ENCODE results near the gene CA14.
"Not testable (repeated sequence)": the region's sequence is repeated elsewhere in the genome, so short reads cannot be mapped to it uniquely, and the experiment has no call there.

Gene CA14

GRCh38 chr1:150236614-150237100, 20.9 kb upstream of the CA14 start:
- DNase-seq, result no peak

DNA sequence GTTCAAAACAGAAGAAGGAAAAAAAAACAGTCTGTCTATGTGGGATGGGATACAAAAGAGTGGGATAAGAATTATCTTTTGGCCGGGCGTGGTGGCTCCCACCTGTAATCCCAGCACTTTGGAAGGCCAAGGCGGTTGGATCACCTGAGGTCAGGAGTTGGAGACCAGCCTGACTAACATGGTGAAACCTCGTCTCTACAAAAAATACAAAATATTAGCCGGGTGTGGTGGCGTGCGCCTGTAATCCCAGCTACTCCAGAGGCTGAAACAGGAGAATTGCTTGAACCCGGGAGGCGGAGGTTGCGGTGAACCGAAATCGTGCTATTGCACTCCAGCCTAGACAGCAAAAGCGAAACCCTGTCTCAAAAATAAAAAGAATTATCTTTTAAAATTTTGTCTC, 20.4 kb upstream of the CA14 start:
- DNase-seq, result not testable (repeated sequence)

GRCh38 chr1:150237746-150238145, 19.8 kb upstream of the CA14 start:
- DNase-seq, result no peak

DNA sequence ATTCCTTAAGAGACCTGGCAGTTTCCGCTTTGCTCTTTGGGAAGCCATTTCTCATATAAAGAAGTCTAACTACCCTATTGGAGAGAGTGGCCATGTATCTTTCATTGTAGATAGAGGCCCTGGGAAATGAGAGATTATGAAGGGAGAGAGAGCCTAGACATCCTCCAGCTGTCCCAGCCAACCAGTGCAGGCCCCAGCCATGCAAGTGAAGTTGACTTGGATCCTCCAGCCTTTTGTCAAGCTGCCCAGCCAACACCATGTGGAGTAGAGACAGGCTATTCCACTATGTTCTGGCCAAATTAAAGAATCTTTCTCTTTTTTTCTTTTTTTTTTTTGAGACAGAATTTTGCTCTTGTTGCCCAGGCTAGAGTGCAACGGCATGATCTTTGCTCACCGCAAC, 14.6 kb upstream of the CA14 start:
- no peak for DNase-seq

GRCh38 chr1:150249936-150250335, 7.6 kb upstream of the CA14 start:
- no peak for DNase-seq

DNA sequence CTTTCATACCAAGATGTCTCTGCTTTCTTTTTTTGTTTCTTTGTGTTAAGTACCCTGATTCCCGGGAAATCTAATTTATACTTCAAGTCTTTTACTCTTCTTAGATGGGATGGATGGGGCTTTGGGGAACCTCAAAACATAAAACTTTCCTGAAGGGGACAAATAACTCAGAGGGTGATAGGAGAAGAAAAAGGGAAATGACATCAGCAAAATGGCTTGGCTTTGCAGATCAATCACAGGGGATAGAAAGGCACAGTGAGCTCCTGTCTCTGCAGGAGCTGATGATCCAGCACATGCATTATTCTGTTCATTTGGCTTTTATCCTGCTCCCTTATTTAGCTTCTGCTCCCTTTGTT, 1.4 kb upstream of the CA14 start:
- no peak for DNase-seq

DNA sequence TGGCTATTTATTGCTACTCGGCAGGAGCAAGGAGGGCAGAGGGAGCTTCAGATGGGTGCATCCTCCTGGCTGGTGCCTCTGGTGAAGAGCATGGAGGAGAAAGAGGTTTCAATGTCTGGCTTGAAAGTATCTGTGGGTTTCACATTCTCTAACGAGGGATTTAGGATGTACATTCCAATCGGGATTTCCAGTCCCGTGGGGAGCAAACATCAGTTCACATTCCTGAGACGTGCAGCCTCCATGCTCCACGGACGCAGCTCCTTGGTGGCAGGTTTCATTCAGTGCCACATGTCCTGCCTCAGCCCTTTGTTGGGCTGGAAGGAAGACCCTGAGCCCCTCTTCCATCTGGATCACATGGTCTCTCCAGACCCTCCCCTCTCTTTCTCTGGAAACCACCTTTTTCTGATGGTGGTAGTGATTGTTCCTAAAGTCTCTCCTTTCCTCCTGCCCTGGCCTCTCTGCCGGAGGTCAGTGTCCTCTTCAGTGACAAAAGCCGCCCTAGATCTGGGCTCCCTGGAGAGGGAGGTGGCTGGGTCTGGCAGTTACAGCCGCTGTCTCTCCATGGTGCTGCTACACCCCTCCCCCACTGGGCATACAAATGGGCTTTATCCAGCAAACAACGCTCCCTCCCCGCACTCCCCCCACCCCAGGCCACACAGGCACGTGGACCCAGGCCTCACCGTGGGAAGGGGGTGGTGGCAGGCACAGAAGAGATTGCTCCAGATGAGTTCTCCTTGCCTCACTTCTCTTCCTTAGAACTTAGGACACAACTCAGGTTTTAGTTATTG, 826 bp upstream of the CA14 start:
- DNase-seq, result no peak

GRCh38 chr1:150259217-150259616, 1.6 kb downstream of the CA14 start:
- DNase-seq, result no peak

DNA sequence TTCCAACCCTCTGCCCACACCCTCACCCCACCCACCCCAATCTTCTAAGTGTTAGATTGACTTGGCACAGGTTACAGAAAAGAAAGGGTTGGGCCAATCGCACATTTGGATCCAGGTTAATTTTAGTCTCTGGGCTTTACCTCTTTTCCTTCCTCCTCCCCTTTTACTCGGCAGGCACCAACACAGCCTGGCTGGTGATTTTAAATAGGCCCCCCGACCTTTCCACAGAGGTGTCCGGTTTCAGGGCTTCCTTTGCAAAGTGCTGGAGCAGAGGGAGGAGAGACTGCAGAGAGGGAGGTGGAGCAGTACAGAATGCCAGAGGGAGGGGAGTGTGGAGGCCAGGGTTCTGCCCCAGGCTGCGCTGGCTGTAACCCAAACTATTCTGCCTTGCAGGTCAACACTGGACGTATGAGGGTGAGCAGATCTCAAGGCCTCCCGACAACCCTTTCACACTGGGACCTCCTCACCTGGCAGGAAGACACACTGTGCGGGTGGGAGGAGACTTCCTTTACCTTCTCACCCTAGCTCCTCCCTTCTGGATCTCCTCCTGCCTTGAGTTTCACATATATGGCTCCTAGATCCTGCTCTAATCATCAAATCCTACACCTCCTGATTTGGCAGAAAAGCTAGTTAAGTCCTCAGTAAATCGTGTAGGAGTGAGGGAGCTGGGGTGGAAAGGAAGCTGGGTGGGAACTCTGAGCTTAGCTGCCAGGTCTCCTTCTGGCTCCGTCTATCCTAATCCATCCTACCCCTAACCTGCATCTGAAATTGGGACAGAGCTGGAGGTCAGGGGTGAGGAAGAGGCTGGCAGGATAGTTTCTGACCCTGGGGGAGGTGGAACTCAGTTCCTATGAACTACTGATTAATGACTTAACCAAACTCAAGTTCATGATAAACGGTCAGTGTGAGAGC, 2.4 kb downstream of the CA14 start:
- DNase-seq, result no peak

DNA sequence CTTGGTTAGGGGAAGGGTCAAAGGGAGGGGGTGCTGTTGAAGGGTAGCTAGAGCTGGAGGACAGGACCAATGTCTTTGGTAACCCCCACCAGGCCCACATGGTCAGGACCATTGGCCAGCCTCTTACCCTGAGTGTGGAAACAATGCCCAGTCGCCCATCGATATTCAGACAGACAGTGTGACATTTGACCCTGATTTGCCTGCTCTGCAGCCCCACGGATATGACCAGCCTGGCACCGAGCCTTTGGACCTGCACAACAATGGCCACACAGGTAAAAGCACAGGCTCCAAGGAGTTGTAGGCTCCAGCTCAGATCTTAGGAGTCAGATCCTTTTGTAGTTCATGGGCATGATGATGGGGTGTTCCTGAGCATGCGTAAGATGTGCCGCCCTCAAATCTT, 3.8 kb downstream of the CA14 start:
- no peak for DNase-seq

- DNase-seq, result no peak
Measured at GRCh38 chr1:150262388-150263320, 5.1 kb downstream of the CA14 start.

GRCh38 chr1:150263549-150263948, 6.0 kb downstream of the CA14 start:
- DNase-seq, result no peak

DNA sequence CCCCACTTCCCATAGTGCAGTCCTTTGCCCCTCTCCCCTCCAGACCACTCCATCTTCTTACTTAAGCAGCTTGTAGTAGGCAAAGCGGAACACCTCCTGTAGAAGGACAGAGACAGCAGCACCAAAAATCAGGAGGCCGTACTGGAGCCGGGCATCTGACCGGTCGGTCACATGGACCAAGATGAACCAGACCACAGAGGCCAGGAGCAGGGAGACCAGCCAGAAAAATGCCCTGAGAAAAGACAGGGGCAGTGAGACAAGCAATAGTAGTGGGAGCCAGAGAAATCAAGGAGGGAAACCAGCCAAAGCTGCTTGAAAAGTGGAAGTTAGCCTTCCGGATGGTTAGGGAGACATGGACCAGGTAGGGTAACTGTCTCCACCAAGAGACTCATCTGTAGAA, 10.3 kb downstream of the CA14 start:
- DNase-seq, result no peak

GRCh38 chr1:150268340-150268704, 10.7 kb downstream of the CA14 start:
- peak; percentile 37 to 65 for DNase-seq

DNA sequence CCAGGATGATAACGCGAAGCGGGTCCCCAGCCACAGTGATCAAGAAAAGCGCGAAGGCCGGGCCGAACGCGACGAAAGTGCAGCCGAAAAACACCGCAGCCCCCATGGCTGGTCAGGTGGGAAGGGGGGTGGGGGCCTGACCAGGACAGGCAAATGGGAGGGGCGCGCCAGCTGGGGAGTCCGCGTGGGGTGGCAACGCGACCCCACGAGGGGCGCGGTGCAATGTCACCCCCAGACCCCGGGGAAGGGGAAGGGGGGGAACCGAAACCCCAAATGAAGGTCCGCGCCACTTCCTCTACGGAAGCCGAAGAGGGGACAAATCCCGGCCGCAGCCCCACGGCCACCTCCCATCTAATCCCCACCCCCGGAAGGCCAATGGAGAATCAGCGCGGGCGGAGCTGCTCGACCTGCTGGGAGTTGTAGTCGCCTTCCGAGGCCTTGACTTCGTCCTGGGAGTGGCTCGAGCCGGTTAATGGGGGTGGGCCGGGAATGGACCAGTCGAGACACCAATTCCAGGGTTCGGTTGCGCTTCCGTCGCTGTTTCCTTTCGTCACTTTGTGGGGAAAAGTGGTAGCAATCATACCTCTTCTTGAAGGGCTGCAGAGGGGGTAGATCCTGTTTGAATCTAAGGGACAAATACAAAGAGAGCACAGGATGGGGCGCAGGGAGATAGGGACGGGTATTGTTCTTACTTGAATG, 11.3 kb downstream of the CA14 start, which contains the start of gene APH1A:
TSS of gene APH1A (minus strand) at position 312 of the 699 bp plus-strand sequence. CDS start at position 106, 206 bp downstream.
- peak; percentile 98 for DNase-seq

- DNase-seq, result peak; percentile 53 to 57
Measured at GRCh38 chr1:150269451-150269850, 11.9 kb downstream of the CA14 start.

DNA sequence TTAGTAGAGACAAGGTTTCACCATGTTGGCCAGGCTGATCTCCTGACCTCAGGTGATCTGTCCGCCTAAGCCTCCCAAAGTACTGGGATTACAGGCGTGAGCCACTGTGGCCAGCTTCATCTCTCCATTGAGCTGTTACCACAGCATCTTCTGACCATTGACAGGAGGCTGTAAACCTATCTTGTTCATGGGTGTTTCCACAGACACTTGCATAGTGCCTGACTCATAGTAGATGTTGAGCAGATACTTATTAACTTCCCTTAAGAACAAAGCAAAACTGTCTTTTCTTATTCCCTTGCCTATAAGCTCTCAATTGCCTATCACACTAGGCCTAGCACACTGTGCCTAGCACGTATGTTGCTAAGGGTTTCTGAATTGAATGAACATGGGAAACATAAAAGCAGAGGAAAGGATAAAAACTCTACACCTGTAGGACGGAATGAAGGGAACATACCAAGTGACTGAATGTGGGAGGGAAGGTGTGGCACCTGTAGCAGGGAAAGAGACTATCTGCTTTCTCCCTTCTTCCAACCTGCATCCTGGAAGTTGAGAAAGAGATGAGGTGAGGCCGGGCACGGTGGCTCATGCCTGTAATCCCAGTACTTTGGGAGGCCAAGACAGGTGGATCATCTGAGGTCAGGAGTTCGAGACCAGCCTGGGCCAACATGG, 13.9 kb downstream of the CA14 start:
- DNase-seq, result peak; percentile 48 to 71

DNA sequence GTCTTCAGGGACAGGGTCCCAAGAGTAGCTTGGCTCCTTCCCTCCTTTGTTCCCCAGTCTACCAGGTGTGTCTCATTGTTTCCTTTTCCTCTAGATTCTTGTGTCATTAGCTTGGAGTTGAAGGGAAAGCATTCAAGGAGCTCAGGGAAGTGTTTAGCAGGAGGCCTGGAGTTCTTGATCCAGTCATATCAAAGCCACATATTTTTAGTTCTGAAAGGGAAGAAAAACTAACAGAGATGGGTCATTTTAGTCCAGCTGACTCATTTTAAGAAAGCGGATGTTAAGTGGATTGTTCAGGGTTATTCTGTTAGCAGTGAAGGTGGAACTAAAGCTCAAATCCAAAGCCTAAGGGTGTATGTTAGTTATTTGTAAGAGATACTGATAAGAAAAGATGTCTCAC, 15.7 kb downstream of the CA14 start:
- DNase-seq, result peak; percentile 35 to 57

DNA sequence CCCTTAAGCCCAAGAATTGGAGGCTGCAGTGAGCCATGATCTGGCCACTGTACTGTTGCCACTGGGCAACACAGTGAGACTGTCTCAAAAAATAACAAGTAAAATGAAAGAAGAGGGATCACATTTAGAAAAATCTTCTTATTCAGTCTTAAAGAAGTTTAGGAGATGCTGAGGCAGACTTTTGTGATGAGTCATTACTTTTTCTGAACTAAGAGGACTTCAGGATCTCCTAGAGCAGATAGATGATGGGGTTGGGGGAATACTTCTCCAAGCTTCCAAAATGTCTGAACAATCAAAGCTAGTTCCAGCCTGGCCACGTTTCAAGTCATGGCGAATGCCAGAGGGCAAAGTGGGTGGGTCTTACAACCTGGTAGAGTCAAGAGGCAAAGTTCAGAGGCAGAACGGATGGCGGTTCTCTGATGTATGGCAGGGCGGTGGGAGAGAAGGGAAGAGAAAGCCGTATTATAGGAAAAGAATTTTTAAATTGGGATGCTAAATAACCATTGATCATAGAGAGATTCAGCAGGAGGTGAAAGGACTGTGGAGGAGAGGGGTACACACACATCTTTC, 22.6 kb downstream of the CA14 start:
- DNase-seq, result no peak

- DNase-seq, result peak; percentile 37 to 76
Measured at GRCh38 chr1:150281221-150281757, 23.7 kb downstream of the CA14 start.
